HEK293 (cell line): ENCODE measurements around the gene UCP2.

Source experiments
- CTCF ChIA-PET: fragments of 350-600 bp; formaldehyde crosslinking; extraction: SDS; loops from one replicate; lab custom pipeline; 2021; ENCODE audit warnings: antibody characterized with exemption; lab: Yijun Ruan, JAX
- POLR2A ChIA-PET: fragments of 300-600 bp; formaldehyde crosslinking; extraction: SDS; loops from one replicate; lab custom pipeline; 2020; ENCODE audit warnings: antibody characterized with exemption, inconsistent platforms; lab: Yijun Ruan, JAX
- H3K27ac ChIP-seq: fragments of 200-500 bp; sonication (Bioruptor generic); 2 replicates; pipeline ENCODE4 v1.5.1; 2014; ENCODE audit warnings: low read depth, low read length, control low read depth, inconsistent platforms; ENCODE audit errors: extremely low read depth
- H3K36me3 ChIP-seq, 2 experiments: fragments of 200-500 bp in 1 of 2; sonication (Bioruptor generic) in 1 of 2; 1 replicate in 1 of 2; 2 replicates in 1 of 2; pipeline ENCODE4 v1.5.1; 2014 to 2017; ENCODE audit warnings: inconsistent platforms in 2 of 2, low read length in 2 of 2; ENCODE audit not compliant: control insufficient read depth in 2 of 2, insufficient read depth in 1 of 2
- H3K4me1 ChIP-seq: fragments of 200-500 bp; sonication (Bioruptor generic); 2 replicates; pipeline ENCODE4 v1.5.1; 2014; ENCODE audit warnings: mild to moderate bottlenecking, low read length, inconsistent platforms; ENCODE audit not compliant: control insufficient read depth, insufficient read depth
- H3K4me3 ChIP-seq: 2 replicates; pipeline ENCODE4 v1.5.1; 2011; ENCODE audit warnings: low read depth, mild to moderate bottlenecking, control low read depth, low read length, moderate library complexity
- H3K9me3 ChIP-seq: fragments of 200-500 bp; sonication (Bioruptor generic); 2 replicates; pipeline ENCODE4 v1.5.1; 2014; ENCODE audit warnings: low read depth, low read length, inconsistent platforms; ENCODE audit not compliant: control insufficient read depth, insufficient read depth
- KLF8 ChIP-seq: fragments of 450-650 bp; formaldehyde crosslinking; IDR thresholded peaks from 2 replicates; pipeline ENCODE4 v1.5.1; 2016; ENCODE audit warnings: missing biosample characterization, missing genetic modification characterization
- TSHZ1 ChIP-seq: fragments of 450-650 bp; formaldehyde crosslinking; IDR thresholded peaks from 2 replicates; pipeline ENCODE4 v1.5.1; 2016; ENCODE audit warnings: missing biosample characterization, missing genetic modification characterization, borderline replicate concordance
- ZFHX2 ChIP-seq: fragments of 450-650 bp; formaldehyde crosslinking; conservative IDR thresholded peaks from 2 replicates; pipeline ENCODE4 v1.5.1; 2016; ENCODE audit warnings: missing biosample characterization, missing genetic modification characterization
- ZNF394 ChIP-seq: fragments of 450-650 bp; formaldehyde crosslinking; IDR thresholded peaks from 2 replicates; pipeline ENCODE4 v1.5.1; 2016; ENCODE audit warnings: missing biosample characterization, missing genetic modification characterization, mild to moderate bottlenecking, moderate library complexity, borderline replicate concordance
- ZNF473 ChIP-seq: fragments of 450-650 bp; formaldehyde crosslinking; IDR thresholded peaks from 2 replicates; pipeline ENCODE4 v1.5.1; 2017; ENCODE audit warnings: missing biosample characterization, missing genetic modification characterization
- ZNF488 ChIP-seq: fragments of 450-650 bp; formaldehyde crosslinking; IDR thresholded peaks from 2 replicates; pipeline ENCODE4 v1.5.1; 2016; ENCODE audit warnings: missing biosample characterization, missing genetic modification characterization
- ZNF707 ChIP-seq: fragments of 450-650 bp; formaldehyde crosslinking; IDR thresholded peaks from 2 replicates; pipeline ENCODE4 v1.5.1; 2016; ENCODE audit warnings: missing biosample characterization, missing genetic modification characterization
- TF ChIP-seq, protein P1 (sequence below): fragments of 450-650 bp; formaldehyde crosslinking; IDR thresholded peaks from 2 replicates; pipeline ENCODE4 v1.5.1; 2016; ENCODE audit warnings: missing biosample characterization, missing genetic modification characterization
- TF ChIP-seq, protein P2 (sequence below): fragments of 450-650 bp; formaldehyde crosslinking; IDR thresholded peaks from 2 replicates; pipeline ENCODE4 v1.5.1; 2016; ENCODE audit warnings: missing biosample characterization, missing genetic modification characterization

UCP2 gene

GRCh38 chr11:74012074-74012809 is 29.6 kb upstream of the UCP2 start:
- no peaks in the 10 kb centered on the region for H3K4me1 ChIP-seq
- POLR2A ChIA-PET = no interaction called here
- TF ChIP-seq, protein P1, sequence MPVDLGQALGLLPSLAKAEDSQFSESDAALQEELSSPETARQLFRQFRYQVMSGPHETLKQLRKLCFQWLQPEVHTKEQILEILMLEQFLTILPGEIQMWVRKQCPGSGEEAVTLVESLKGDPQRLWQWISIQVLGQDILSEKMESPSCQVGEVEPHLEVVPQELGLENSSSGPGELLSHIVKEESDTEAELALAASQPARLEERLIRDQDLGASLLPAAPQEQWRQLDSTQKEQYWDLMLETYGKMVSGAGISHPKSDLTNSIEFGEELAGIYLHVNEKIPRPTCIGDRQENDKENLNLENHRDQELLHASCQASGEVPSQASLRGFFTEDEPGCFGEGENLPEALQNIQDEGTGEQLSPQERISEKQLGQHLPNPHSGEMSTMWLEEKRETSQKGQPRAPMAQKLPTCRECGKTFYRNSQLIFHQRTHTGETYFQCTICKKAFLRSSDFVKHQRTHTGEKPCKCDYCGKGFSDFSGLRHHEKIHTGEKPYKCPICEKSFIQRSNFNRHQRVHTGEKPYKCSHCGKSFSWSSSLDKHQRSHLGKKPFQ (tag by site-specific recombination) = no peak
- no peak for TF ChIP-seq ZNF394
- no peak for TF ChIP-seq KLF8 (tag by site-specific recombination)
- TF ChIP-seq, protein P2, sequence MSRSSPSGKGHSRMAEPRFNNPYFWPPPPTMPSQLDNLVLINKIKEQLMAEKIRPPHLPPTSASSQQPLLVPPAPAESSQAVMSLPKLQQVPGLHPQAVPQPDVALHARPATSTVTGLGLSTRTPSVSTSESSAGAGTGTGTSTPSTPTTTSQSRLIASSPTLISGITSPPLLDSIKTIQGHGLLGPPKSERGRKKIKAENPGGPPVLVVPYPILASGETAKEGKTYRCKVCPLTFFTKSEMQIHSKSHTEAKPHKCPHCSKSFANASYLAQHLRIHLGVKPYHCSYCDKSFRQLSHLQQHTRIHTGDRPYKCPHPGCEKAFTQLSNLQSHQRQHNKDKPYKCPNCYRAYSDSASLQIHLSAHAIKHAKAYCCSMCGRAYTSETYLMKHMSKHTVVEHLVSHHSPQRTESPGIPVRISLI = no peak
- TF ChIP-seq ZNF488 (tag by site-specific recombination) = no peak
- no peak for TF ChIP-seq TSHZ1 (tag by site-specific recombination)
- no peak overlapping the region for H3K4me3 ChIP-seq
- H3K27ac ChIP-seq = no peak overlapping the region
- peaks cover 0 to 31% of the 10 kb centered on the region in 2 experiments; a peak in 1 of 3 replicates for H3K36me3 ChIP-seq
- CTCF ChIA-PET = interaction anchor here (0.6 to 1.6 kb wide), 3 partner anchors 37 to 532 kb away, joined by 3 read pairs; no protein-coding TSS in a partner anchor
- no peaks in the 10 kb centered on the region for H3K9me3 ChIP-seq

GRCh38 chr11:74011360-74012073 is 28.9 kb upstream of the UCP2 start:
- TF ChIP-seq ZFHX2 (tag by site-specific recombination) (0 out of 2 replicates have a peak, but pooled peaks have one; percentile 8), ZNF473 (tag by site-specific recombination) (no peak), ZNF707 (no peak)
- Histone ChIP-seq H3K9me3 (no peaks in the 10 kb centered on the region), H3K4me3 (no peak overlapping the region), H3K4me1 (no peaks in the 10 kb centered on the region), H3K27ac (no peak overlapping the region), H3K36me3 (peaks cover 0 to 23% of the 10 kb centered on the region in 2 experiments; a peak in 1 of 3 replicates)
- CTCF ChIA-PET = no interaction called here
- POLR2A ChIA-PET = no interaction called here
